Ecto neural progenitor cell (in vitro differentiated cells): Measurements from ENCODE around the gene ETV6.

ENCODE experiments used
- DNase-seq: peaks from one replicate; pipeline ENCODE4 v3.0.0-alpha.2; 2018; ENCODE audit warnings: low spot score

ETV6 gene

DNA sequence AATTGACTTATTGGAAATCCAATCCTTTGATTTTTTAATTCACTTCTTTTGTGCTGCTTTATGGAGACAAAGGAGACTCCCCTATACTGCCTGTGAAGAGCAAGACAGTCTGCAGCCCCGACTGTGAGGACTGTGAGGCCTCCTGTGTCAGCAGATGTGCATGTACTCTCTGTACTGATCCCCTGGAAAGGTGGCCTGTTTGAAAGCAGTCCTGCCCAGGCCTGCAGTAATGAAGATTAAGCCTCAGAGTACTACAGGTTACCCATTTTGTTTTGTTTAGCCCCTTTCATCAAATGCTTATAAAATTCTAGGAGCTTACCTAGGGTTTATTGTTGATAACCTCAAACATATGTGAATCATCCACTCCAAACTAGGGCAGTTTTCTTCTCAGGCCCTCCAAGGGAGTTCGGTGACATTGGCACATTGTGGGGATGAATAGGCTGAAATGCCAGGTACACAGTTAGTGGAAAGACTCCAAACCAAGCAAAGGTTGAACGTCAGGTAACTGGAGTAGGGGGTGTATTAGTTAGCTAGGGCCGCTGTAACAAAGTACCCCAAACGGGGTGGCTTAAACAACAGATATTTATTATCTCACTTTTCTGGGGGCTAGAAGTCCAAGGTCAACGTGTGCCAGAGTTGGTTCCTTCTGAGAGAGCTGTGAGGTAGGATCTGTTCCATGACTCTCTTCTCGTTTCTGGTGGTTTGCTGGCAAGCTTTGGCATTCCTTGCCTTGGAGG lies 212.6 kb downstream of the ETV6 start:
- DNase-seq: no peak

DNA sequence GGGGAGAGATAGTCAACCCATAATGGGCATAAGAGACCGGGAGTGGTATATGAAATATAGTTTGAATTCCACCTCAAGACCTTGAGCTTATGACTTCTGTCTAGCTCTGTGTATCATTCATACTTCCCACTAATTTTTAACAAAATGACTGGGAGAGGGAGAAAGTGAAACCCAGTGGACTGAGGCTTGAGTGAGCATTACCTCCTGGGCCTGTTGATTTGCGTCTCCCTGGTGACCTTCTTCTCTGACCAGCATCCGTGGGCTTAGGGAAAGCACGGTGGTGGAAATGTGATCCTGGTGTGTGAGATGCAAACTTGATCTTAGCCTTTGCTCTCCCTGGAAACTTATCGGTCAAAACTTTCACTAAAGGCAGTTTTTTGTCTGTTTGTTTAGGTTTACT lies 213.3 kb downstream of the ETV6 start:
- no peak for DNase-seq

DNA sequence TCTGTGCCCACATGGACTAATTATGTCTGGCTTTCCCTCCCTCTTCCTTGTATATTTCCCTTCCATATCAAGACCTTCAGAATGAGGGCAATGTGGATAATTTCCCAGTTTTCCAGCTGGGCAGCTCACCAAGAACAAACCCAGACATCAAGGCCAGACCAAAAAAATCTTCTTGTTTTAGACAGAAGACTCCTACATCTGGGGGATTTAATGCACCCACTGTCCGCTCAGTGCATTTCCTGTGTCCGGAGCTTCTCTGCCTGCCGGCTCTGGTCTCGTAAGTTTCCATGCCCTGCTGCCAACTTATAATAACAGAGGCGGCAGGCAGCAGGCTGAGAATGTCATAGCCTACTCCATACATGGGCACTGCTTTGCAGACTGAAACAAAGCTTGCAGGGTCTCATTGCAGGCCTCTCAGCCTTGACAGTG lies 214.0 kb downstream of the ETV6 start:
- DNase-seq: no peak

DNA sequence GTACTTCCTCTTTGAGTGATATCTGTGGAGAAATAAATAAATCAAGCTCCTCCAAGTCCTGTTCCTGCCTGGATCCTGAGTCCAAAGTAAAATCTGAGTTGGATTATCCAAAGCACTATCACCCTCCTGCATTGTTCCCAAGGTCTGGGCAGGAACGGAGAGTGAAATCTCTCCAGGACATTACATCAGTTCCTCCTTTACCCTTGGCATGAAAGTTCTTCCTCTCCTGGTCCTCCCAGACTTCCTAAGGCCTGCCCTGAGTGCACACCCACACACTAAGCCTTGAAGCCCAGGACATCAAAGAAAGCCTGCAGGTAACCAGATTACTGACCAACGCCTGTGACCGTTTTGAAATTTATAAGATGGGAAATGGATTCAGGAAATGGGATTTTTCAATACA lies 214.5 kb downstream of the ETV6 start:
- no peak for DNase-seq

DNA sequence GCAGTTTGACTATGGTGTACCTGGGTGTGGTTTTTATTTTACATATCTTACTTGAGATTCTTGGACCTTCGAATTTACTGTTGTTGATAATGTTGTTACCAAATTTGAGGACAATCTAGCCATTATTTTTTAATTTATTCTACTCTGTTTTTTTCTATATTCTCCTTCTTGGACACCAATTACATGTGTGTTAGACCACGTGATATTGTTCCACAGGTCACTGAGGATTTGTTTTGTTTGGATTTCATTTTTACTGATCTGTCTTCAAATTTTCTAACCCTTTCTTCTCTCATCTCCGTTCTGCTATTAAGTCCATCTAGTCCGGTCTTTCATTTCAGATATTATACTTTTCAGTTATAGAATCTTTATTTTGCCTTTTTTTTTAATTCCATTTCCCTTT lies 216.3 kb downstream of the ETV6 start:
- no peak for DNase-seq

DNA sequence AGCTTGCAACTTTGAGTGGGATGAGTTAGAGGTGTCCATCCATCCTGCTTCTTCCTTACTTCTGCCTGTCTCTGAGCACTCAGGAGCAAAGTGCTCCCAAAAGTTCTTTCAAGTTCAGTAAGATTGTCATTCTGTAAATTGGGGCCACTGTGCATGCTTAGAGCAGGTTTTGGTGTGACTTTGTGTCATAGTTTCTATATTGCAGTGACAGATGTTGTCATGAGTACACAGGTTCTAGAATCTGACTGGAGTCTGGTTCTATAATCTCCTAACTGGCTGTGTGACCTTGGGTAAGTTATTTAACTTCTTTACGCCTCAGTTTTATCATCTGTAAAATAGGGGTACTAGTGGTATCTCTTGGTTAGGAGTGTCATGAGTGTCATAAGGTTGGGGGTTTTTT lies 218.6 kb downstream of the ETV6 start:
- no peak for DNase-seq

DNA sequence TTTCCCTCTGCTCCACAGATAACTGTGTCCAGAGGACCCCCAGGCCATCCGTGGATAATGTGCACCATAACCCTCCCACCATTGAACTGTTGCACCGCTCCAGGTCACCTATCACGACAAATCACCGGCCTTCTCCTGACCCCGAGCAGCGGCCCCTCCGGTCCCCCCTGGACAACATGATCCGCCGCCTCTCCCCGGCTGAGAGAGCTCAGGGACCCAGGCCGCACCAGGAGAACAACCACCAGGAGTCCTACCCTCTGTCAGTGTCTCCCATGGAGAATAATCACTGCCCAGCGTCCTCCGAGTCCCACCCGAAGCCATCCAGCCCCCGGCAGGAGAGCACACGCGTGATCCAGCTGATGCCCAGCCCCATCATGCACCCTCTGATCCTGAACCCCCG lies 219.9 kb downstream of the ETV6 start:
- DNase-seq: no peak

DNA sequence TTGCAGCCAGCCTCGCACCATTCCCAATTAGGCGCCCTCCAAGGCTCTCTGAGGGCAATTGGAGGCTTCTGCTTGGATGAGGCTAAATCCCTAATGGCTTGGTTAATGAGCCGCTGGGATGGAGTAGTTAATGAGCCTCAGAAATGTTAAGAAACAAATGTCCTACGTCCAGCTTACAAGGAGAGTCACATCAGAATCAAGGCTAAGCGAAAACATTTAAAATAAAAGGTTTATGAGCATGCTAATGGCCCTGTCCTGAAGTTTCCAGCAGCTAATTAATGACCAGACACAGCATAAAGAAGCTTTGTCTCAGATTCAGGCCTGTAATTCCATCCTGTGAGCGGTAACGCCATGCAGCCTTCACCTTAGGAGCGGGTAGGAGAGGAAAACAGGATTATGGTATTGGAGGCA lies 220.6 kb downstream of the ETV6 start:
- DNase-seq: no peak

DNA sequence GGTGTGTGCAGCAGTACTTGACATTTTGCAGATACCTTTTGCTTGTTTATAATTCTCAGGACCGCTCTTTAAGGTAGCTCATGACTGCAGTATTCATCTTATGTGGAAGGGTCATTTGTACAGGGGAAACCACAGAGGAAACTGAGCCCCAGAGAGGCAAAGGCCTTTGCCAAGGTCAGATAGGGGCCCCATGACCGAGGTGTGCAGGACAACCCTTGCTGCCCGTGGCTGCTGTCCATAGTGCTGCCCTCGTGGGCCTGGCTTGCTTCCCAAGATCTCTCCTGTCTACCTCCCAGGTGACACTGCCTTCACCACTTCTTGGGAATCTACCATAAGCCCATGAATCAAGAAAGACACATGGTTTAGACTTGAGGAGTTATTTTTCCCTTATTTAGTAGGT lies 222.6 kb downstream of the ETV6 start:
- DNase-seq: no peak

DNA sequence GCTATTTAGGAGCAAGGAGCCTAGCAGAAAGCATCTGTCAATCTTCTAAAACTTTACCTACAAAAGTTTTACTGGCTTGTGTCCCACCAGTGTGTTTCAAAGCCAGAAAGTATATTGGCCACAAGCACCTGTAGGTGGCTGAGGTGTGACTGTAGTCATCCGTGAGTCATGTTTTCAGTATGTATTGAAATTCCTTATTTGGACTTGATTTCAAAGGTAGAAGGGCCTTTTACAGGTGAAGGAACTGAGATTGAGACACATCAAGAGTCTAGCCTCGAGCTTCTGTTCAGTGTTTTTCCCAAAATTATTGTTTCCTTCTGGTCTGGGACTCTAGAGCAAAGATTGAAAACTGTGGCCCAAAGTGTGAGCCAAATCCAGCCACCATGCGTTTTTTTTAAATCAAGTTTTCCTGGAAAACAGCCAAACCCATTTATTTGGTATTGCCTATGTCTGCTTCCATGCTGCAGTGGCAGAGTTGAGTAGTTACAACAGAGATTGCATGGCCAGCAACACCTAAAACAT lies 226.0 kb downstream of the ETV6 start:
- no peak for DNase-seq

DNA sequence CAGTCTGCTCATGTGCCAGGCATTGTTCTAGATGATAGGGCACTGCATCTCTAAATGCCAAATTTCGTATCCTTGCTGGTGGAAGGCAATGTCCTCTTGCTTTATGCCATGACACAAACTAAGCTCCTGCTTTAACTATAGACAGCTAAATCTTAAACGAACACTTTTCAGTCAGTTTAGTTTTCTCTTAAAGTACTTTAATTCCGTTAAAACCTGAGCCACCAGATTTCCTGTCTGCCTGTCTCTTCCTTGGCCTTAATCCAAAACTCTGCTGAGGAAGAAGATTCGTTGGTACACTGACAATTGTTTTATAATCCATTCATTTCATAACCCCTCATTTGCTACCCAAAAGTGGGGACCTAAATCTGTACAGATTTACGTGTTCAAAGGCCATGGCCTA lies 226.8 kb downstream of the ETV6 start:
- DNase-seq: no peak

DNA sequence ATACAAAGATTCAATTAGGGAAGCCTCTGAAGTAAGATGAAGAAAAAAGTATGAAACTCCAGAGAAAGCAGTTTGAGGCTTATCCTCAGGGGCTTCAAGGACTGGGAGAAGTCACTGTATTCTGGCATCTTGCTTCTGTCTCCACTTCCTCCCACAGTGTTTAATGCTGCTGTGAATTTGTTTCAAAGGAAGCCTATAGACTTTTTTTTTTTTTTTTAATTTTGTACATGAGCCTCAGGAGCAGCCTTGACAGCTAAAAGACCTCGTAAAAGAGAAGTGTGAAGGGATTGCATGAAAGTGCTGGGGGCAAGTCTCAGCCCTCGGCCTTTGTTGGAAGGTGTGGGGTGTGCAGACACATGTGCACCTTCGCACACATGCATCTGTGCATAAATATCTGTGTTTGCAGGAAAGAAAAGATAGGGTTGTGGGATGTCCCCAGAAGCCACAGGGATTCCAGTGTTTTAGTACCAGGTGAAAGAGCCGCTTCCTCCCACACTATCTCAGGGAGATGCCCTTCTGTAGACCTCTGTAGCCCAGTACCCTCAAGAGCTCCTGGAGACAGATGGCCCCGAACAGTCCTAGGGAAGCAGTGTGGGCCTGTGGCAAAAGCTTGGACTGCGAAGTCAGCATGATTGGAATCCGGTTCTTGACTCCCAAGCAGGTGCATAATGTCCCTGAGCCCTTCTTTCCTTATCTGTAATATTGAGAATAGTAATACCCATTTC lies 227.8 kb downstream of the ETV6 start:
- DNase-seq: no peak

DNA sequence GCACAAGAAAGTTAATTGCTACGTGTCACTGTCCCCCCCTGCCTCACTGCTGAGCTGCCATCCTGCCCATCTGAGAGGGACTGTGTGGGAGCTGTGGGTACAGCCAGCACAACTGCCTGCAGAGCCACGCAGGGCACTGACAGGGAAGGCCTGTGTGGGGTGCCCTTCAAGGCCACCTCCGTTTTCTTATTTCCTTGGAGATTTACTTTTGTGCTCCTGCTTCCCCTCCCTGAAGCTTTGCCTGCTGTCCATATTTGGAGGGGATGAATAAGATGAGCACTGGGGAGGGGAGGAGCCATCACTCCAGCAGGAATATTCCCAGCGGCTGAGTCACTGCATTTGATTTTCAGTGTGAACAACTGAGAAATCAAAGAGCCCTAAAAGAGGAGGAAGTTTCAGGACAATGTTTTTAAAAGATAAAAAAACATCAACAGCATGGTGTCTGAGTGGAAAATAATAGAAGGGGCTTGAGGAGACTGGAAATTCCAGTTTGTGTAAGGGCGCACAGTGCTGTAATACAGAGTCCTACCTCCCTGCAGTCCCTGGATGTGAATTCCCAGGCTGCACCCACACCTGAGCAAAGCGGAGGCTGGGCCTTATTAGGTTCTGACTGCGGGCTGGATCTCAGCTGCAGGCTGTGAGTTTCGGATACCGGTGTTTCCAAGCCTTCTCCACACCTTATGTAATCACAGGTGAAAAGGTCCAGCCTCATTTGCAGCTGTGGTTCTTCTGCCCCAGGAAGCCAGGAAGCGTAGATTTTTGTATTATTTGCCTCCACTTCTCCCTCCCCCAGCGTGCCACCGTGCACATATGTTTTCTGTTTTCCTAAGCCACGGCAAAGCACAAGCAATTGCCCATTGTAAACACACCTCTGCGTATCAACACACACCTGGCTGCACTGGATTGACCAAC lies 228.7 kb downstream of the ETV6 start:
- DNase-seq: no peak

DNA sequence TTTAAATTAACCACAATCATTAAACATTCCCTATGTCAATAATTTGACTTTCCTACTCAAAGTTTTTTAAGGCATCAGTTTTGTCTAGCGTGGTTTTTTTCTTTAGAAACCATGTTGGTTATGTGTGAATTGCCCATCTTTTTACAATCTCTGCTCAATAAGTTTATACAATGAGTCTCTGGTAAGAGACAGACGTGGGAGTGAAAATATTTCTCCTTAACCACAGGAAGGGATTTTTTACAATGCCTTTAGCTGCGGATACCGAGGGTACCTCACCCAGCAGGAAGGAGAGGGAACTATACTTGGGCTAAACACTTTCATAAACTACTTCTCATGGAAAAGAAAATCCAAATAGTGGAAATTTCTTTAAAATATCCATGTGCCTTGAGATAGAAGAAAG lies 229.8 kb downstream of the ETV6 start:
- DNase-seq: no peak

DNA sequence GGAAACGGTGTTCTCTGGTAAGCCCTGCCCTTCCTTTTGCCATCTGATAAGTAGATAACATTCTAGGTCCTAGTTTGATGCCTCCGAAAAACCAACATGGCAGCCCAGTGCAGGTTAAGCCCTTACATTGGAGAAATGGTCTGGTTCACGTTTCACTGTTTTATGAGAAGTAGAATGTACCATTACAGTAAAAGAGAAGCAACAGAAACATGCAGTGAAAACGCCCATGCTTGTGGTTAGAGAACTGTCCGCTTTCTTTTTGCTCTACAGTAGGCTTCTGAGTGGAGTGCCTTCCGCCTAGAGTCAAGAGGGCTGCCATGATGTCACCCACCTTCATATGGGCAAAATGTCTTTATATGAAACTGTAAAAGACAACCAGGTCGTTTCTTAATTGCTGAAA lies 230.9 kb downstream of the ETV6 start:
- DNase-seq: no peak

DNA sequence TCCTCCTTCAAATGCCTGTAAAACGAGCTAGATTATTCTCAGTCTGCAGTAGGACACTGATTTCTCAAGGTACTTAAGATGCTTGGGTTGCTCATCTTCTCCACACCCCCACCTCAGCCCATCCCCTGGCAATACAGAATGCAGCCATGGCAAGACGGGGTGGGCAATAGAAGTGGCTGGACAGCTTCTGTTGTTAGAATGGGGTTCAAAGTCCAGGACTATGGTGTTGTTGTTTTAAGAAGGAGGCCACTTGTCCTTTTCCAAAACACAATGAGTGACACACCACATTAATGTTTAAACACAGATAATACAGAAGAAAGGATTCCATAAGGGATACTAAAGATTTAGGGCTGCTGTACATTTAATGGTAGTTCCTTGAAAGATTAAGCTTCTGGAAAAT lies 232.4 kb downstream of the ETV6 start:
- no peak for DNase-seq

DNA sequence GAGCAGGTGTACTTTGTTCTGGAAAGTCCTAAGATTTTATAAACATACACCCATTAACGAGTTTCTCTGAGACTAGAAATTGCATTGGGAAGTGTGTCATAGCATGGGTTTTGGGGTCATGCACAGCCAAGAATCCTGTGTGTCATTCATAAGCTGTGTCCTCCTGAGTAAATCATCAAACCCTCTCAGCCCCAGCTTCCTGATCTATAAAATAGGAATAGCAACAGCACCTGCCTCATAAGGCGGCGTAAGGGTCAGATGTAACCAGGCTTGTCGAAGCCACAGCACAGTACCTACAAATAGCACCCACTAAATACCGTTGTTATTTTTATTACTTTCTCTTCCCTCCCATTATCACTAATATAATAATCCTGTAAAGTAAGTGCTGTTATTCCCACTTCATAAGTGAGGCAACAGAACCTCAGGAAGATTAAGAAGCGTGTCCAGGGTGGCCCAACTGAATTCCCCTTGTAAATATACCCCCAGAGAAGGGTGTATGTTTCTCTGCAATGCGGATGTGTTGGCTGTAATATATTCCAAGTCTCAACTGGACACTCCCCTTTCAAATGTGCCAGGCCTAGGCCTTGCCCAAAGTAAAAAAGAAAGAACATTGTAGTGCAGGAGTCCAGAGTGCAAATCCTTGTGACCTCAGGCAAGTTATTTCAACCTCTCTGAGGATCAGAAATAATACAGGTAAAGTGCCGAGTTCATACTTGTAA lies 233.0 kb downstream of the ETV6 start:
- no peak for DNase-seq

DNA sequence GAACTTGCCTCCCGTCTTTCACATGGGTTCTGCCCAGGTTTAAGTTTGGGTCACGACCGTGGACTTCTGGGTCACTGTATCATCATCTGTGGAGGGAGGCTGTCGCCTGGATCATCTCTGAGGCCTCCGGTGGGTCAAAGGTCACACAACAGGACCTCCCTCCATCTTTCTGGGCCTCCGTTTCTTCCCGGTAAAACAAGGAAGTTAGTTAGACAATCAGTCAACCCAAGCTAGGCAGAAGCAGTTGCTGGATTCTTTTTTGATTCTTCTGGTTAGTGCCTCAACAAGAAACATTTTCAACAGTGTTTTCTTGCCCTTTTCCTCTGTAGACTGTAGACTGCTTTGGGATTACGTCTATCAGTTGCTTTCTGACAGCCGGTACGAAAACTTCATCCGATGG lies 234.6 kb downstream of the ETV6 start:
- DNase-seq: no peak

DNA sequence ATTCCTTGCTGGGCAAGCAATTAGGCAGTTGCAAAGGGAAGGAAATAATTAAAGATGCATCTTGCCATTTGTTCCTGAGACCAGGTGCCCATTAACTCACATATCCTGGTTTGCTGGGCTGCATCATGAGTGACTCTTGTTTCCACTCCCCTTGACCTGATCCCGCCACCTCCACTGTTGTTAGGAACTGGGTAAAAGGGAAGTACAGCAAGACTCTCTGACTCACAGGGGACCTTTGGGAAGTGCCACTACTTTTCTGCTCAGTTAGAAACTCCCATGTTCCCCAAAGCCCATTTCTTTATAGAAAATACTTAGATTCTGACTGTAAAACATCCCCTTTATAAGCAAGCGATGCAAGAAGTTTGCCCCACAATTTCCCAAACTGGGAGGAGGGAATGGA lies 235.2 kb downstream of the ETV6 start:
- no peak for DNase-seq

DNA sequence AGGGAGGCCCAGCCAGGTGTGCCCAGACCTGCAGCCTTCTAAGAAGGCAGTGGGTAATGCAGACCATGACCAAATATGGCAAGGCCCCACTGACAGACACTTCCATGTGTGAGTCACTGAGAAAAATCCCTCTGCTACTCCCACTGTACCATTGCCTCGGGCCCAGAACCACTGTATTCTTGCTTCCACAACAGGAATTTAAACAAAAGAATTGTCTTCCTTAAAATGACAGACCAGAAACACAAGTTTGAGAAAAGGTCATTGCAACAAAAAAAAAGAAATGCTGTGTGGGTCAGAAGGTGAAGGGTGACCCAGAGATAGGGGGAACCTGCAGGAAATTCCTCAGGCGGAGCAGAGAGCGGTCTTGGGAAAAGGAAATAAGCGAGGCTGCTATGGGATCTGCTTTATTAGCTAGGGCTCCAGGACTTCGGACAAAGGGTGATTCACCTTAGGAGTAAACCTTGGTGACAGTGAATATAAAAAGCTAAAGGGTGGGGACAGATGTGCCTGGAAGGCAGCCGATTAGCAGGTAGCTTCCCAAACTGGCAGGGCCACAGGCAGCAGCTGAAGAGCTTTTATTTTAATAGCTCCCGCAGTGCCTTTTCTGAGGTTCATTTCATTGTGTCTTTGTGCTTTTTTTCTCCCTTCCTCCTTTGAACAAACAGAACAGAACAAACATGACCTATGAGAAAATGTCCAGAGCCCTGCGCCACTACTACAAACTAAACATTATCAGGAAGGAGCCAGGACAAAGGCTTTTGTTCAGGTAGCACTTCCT lies 236.0 kb downstream of the ETV6 start:
- no peak for DNase-seq

DNA sequence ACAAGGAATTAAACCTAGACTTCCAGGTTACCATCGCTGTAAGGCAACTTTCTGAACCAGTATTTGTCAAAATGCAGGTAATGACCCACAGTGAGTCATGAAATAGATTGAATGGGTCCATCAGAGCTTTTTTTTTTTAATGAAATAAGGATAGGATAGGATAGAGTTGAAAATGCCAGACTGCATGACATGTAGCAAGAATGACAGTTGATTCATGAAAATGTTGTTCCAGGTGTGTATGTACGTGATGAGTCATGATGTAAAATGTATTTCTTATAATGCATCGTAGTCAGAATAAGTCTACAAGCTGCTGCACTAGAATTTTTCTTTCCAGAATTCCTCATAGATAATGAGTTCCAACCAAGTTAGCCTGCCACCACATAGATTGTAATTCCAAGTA lies 236.9 kb downstream of the ETV6 start:
- DNase-seq: no peak
